WI38 (cell line): ENCODE results near the gene KRTAP5-6.

Source experiments
- H3K4me3 ChIP-seq: 2 replicates; pipeline ENCODE4 v1.5.1; 2011; ENCODE audit warnings: low read depth, mild to moderate bottlenecking, control low read depth, low read length
- CTCF ChIP-seq: IDR thresholded peaks from 2 replicates; pipeline ENCODE4 v1.5.1; 2012; ENCODE audit warnings: low read depth, mild to moderate bottlenecking, control low read depth, low read length

Gene KRTAP5-6

DNA sequence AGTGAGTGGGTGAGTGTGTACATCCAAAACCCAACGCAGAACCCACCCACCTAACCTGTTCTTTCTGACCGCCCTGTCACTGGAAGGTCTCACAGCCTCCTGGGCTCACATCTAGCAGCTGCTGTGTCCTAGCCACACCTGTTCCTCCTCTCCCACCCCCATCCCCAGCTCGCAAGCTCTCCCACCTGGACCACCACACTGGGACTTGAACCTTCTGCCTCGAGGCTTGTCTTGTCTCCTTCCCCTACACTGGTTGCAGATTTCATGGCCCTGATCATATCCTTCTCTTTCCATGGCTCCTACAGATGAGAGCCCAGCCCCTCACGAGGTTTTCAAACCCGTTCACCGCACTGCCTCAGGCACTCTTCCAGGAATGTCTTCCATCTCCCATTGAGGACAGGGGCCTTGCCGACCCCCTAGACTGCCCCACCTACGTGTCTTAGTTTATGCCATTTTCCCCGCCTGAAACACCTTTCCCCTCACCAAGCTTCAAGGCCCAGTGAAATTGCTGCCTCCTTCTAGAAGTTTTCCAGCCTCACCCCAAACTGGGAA is 46.7 kb downstream of the KRTAP5-6 start:
- no peak for TF ChIP-seq CTCF
- H3K4me3 ChIP-seq, result no peak overlapping the region

- no peak for TF ChIP-seq CTCF
- H3K4me3 ChIP-seq, result no peak overlapping the region
Observed at GRCh38 chr11:1744137-1744886, 47.3 kb downstream of the KRTAP5-6 start.

GRCh38 chr11:1744891-1745700 is 48.1 kb downstream of the KRTAP5-6 start:
- no peak overlapping the region for H3K4me3 ChIP-seq
- no peak for TF ChIP-seq CTCF

GRCh38 chr11:1745701-1746320 is 48.8 kb downstream of the KRTAP5-6 start:
- H3K4me3 ChIP-seq, result no peak overlapping the region
- TF ChIP-seq CTCF, result no peak

- TF ChIP-seq CTCF, result no peak
Observed at GRCh38 chr11:1746511-1746931, 49.5 kb downstream of the KRTAP5-6 start.

GRCh38 chr11:1746956-1747752 is 50.2 kb downstream of the KRTAP5-6 start:
- H3K4me3 ChIP-seq, result no peak overlapping the region
- TF ChIP-seq CTCF, result no peak

More at GRCh38 chr11:1746511-1746931, 49.5 kb downstream of the KRTAP5-6 start:
- no peak overlapping the region for H3K4me3 ChIP-seq
